CD8-positive, alpha-beta memory T cell (primary cell): ENCODE measurements around the gene IL17D. TPM values are rescaled to one million over a fixed set of nuclear protein-coding genes. Genes with fewer than 3 reads are reported as not detected.

Experiments used
- polyA plus RNA-seq: library from polyadenylated mRNA; unstranded; fragments of 300-500 nt; fragmentation: Illumina TruSeq; gene quantifications from one replicate; pipeline ENCODE4 v1.2.3, GENCODE V29; 2021
- total RNA-seq, 2 experiments: library from RNA; stranded (reverse); gene quantifications; one replicate each; pipeline ENCODE4 v1.2.3, GENCODE V29; 2021

Gene IL17D
- total and polyA plus RNA-seq, 3 experiments from 2014 or later: 0.28 to 0.98 (median 0.84) TPM

Other genes with a start within 250 kb of the IL17D start
- gene CRYL1, start 177.8 kb upstream of the IL17D start, total RNA-seq: 1 to 10 TPM; 7.2 to 7.8 TPM
- gene CRYL1, start 177.8 kb upstream of the IL17D start, polyA plus RNA-seq: 36.1 TPM
- gene IFT88, start 136.5 kb upstream of the IL17D start, total RNA-seq: 1 to 10 TPM; 4.2 to 4.9 TPM
- 7.2 TPM for gene IFT88, start 136.5 kb upstream of the IL17D start, polyA plus RNA-seq
- 10 to 100 TPM; 20.1 to 21.5 TPM for gene EEF1AKMT1, start 70.3 kb downstream of the IL17D start, total RNA-seq
- 13.9 TPM for gene EEF1AKMT1, start 70.3 kb downstream of the IL17D start, polyA plus RNA-seq
- gene XPO4, start 199.0 kb downstream of the IL17D start, total RNA-seq: 10 to 100 TPM; 30.3 to 30.4 TPM
- gene XPO4, start 199.0 kb downstream of the IL17D start, polyA plus RNA-seq: 6.9 TPM